ENCODE measurements around the gene BEGAIN.

GRCh38 chr14:100534528-100535286 lies 52.5 kb downstream of the BEGAIN start:
- TF ChIP-seq MYC (IDR thresholded peaks at IDR 0.05; ENCODE audit: borderline replicate concordance, low read length) (no peak), EHMT2 (IDR thresholded peaks at IDR 0.05; ENCODE audit: low read depth) (no peak), RCOR1 (IDR thresholded peaks at IDR 0.05; ENCODE audit: low read depth, low read length) (no peak), CTCF (IDR thresholded peaks at IDR 0.05) (no peak), GATA3 (IDR thresholded peaks at IDR 0.05; ENCODE audit: borderline replicate concordance) (no peak), JUNB (IDR thresholded peaks at IDR 0.05) (no peak), RAD21 (conservative IDR thresholded peaks at IDR 0.05 in 1 of 2, IDR thresholded peaks at IDR 0.05 in 1 of 2) (no peak), TP53 (CRISPR knock-in tag; IDR thresholded peaks at IDR 0.05) (no peak), CEBPB (IDR thresholded peaks at IDR 0.05) (no peak), RFX5 (IDR thresholded peaks at IDR 0.05) (no peak), NR3C1 (IDR thresholded peaks at IDR 0.05) (no peak), CHD4 (IDR thresholded peaks at IDR 0.05; ENCODE audit: borderline replicate concordance) (no peak), CHD2 (IDR thresholded peaks at IDR 0.05; ENCODE audit: low read length, partially characterized antibody) (no peak)

Measured in A549 (cell line).